ENCODE results near the gene SEMA5A.
"Not testable (repeated sequence)": the region's sequence is repeated elsewhere in the genome, so short reads cannot be mapped to it uniquely, and the experiment has no call there.

The SEMA5A gene

DNA sequence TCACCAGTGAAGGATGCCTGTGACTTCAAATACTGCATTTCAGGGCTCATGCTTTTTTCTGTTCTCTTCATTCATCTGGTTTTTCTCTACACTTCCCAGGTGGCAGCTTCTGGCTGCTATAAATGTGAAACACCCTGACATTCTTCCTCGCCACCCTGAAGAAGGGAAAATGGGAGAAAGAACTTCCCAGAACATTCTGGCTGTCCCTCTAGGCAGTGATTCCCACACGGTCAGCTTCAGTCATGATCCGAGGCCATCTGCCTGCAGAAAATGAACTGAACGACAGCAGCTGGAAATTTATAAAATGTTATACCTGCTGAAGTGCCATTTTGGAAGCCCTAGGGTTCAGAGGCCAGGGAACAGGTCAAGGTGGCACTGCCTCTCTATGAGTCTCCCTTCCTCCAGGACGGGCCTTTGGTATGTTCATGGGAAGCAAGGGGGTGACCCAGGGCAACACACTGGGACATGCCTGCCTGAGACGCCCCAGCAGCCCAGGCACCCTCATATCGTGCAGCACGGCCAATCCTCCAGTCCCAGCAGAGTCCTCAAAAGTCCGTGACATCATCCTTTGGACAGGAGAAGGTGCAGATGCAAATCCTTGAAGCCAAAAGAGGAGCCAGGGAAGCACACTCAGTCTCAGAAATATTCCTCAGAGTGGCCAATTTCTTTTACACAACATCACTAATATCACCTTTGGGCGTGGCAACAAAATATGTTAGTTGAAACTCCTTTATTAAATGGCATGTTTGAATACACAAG, 107.1 kb downstream of the SEMA5A start:
- DNase-seq (ENCODE audit: low spot score): no peak

DNA sequence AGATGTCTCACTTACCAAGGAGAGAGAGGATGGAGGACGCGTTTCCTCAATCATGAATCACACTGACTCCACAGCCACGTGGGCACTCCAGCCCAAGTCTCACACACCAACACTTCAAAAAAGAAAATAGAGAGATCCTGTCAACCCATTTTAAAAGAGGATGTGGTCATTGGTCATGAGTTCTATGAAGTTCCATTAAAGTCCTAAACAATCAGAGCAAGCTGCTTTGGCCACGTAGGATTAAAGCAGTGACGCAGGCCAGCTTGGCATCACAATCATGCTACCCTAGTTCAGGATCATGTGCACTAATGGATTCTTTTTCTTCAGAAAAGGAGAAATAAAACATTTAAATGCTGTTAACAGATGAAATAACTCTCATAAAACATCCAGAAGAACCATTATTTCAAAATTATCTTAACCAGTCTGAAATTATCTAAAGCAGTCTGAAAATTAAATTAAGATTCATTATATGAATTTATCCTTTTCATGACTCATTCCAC, 108.1 kb downstream of the SEMA5A start:
- DNase-seq (ENCODE audit: low spot score): peak; percentile 73

DNA sequence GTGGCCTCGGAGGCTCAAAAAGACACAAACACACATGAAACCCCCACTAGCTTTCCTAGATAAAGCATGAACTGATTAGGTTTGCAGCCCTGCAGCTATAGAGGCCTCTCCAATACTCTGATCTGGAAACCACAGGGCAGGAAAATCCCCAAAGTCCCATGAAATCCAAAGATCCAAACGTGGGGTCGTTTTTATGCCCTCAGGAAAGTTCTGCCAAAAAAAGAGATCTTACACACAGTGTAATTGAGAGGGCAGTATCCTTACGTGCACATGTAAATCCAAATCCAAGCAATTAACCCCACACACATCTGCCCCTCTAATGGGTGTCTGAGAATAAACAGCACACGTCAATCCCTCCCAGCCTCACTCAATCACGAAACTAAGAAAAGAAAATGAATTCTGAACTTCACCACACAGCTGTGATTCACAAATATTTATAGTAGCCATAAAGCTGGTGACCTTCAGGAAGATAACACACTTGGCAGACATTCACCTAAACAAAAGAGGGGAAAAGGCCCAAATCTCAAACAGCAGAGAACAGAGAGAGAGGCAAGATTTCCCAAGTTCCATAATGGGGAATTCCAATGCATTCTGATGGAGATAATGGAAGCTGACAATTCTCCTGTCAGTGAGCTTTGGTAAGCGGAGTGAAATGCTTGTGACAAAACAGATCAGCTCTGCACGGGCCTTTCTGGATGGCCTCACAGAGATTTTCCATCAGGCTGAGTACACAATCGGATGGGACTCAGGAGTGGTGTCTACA, 114.2 kb downstream of the SEMA5A start:
- peak; percentile 43 for DNase-seq (ENCODE audit: low spot score)

DNA sequence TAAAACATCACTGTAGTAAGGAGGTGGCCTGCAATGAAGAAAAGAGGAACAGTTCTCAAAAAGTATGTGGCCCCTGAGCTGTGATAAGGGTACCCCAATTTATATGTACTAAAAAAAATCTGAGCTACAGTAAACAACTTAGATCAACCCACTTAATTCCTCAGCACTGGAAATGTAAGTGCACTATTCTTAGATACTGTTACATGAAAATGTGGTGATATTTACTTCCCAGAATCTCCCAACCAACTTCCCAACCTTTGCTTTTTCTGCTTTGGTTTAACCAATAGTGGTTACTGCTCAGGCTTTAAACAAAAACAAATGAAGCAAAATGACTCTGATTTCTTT, 114.8 kb downstream of the SEMA5A start:
- DNase-seq (ENCODE audit: low spot score): no peak

DNA sequence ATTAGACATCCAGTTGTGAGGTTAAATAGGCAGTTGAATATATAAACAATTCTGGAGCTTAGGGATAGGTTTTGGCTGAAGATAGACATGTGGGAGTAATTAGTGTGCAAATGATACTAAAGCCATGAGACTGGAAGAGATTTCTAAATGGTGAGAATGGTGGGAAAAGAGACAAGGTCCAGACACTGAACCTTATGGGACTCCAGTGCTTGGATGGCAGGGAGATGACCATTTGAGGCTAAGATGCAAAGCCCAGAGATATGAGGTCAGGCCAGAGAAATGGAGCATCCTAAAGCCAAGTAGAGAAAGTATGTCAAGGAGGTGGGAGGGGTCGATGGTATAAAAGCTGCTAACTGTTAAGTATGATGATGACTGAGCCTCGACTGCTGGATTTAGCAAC, 115.6 kb downstream of the SEMA5A start:
- DNase-seq (ENCODE audit: low spot score): no peak

DNA sequence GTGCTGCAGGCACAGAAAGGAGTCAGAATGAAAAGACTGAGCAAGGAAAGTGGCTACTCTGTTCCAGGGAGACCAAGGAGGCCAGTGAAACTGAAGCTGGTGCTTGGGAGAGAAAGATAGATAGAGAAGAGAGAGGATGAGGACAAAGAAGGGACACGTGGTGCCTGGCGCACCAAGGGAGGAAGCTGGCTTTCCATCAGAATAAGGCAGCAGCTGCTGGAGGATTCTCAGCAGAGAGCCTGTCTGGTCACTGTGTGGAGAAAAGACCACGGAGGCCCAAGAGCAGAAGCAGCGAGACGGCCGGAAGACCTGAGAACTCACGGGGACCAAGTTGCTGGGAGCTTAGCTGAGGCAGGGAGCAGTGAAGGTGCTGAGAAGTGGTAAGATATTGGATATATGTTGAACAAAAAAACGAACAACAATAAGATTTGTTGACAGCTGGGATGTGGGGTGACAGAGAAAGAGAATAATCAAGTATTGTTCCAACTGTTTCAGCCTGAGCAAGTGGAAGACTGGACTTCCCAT, 116.1 kb downstream of the SEMA5A start:
- peak; percentile 75 for DNase-seq (ENCODE audit: low spot score)

DNA sequence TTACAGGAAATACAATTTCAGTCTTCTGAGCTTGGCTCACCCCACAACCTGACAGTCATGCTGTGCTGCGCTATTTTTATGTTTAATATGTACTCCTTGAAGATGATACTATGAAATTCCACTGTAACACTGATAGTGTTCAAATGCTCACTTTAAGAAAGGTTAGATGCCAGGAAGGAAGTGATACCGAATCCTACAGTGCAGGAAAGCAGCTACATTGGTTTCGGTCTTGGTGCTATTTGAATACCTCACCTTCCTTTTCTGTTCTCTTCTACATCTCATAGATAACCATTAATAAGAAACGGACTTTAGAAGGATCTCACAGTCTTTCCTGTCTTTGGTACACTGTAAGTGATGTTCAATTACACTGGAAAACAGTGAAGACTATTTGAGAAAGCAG, 117.6 kb downstream of the SEMA5A start:
- no peak for DNase-seq (ENCODE audit: low spot score)

DNA sequence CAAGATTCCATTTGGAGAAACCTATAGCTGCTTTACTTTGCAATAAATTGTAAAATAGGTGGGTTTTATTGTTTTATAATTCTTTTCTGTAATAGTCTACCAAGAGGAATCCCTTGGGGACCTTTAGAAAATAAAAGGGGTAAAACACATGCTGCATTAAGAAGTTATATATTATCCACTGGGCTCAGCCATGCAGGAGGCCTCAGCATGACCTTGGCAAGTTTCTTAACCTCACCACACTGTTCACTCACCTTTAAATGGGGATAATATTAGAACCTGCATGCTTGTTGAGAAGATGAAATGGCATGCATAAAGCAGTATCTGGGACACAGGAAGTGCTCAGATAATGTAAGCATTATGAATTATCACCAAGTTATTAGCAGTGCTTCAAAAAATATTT, 120.2 kb downstream of the SEMA5A start:
- DNase-seq (ENCODE audit: low spot score): no peak

DNA sequence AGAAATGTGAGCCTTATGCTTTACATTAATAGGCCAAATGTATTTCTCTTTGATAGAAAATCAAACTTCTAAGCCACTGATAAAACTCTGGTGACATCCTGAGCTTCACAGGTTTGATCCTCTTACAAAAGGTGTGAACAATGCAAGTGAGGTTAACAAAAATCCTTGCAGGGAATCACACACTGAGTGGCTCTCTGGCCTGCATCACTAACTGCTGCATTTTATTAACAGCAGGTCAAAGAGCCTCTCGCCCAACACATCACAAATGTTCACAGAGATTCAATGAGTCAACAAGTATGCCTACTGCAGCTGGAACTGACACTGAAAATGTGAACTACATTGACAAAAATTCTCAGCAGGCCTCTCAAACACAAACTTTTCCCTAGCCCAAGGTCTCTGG, 122.3 kb downstream of the SEMA5A start:
- no peak for DNase-seq (ENCODE audit: low spot score)

DNA sequence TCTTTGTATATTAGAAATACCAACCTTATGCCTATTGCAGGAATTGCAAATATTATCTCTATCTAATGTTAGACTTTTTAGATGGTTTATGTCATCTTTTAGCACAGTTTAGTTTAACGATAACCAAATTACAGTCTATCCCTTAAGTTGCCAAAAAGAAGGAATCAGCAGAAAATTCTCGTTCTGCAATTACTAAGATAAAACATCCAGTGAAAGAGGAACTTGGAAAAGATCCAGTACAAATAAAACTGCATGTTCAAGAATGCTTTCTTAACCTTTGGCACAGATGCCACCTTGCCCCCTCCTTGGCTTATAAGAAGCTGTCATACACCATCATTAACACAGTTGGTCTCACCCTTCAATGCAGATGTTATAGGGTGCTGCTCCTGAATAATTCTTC, 124.0 kb downstream of the SEMA5A start:
- no peak for DNase-seq (ENCODE audit: low spot score)

DNA sequence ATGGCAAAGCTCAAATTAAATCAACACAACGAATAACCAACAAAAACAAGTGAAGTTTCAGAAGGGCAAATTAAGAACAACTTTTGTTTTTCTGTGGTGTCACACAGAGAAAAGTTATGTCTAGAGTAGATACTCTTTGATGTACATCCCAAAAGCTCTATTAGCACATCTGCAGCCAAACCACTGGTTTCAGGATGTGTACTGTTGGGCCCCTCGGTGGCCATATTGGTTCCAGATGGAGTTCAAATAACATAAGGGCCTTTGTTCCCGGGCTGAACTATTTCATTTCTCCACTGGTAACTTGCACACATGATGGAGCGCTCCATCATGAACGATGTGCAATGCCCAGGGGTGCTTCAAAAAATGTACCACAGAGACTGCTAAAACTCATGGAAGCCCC, 126.1 kb downstream of the SEMA5A start:
- DNase-seq (ENCODE audit: low spot score): no peak

DNA sequence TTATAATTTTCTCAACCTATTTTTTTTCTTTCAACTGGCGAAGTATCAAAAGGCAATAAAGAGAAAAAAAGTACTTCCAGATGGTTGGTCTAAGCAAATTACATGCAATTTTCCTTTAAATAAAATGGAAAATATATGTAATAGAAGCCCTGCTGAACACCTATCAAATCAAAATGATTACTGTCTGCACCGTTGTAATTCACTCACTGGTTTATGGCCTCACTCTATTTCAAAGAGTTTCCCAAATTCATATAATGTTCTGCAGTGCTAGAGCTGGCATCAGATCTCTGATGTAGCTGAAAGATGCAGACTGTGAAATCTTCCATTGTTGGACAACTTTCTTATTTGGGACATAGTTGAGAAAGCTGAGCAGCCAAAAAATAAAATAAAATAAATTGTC, 130.3 kb downstream of the SEMA5A start:
- DNase-seq (ENCODE audit: low spot score): no peak

DNA sequence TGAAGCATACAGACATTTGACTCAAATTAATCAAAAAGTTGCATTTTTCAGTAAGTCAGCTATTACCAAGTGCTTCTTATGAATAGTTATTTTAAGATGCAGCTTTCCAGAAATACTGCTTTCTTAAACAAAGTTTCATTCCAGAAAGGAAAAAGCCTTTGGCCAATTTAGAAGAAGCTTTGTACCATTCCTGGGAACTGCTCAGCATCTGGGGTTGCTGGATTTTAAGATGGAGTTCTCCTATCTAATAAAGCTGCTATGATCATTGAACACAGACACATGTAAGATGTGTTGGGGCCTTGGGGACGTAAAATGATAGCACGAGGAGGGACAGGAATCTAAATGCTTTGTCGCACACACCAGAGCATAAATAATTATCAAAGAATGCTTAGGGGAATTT, 130.8 kb downstream of the SEMA5A start:
- DNase-seq (ENCODE audit: low spot score): no peak

DNA sequence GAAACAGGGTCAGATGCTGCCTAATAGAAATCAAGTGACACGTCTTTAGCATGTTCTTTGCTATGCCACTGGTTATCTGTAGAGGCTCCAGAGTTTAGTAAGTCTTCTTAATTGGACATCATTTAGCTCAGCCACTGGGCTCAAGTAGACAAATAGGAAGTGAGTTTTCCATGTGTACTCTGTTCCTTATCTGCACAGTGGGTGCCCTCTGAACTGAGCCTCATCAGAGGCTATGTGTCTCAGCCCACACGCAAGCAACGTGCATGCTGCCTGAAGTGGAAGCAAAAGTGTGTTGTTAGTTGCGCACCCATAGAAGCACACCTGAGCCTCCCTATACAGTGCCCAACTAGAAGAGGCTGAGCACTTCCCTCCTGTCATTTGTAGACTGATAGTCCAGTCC, 134.7 kb downstream of the SEMA5A start:
- no peak for DNase-seq (ENCODE audit: low spot score)

DNA sequence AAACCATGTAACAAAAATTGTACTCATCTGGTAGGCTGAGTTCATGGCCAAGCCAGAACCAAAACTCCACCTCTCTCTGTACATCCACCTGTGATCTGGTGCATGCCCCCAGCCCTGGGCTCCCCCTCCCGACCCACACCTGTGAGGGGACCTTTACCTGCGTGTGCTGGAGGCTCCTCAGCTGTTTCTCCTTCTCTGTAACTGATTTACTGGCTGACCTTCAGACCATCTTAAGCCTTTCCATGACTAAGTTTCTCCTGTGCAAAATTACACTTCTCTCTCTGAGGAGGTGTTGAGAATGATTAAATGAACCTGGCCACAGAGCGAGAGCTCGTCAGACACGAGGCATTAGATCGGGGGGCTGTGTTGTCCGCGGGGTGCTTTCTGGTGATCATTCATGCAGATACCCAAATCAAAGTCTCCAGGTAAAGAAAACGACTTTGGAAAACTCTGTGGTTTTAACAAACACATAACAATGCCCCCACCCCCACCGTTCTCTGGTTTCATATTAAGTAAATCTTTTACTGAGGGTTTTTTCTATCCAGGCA, 136.4 kb downstream of the SEMA5A start:
- no peak for DNase-seq (ENCODE audit: low spot score)

DNA sequence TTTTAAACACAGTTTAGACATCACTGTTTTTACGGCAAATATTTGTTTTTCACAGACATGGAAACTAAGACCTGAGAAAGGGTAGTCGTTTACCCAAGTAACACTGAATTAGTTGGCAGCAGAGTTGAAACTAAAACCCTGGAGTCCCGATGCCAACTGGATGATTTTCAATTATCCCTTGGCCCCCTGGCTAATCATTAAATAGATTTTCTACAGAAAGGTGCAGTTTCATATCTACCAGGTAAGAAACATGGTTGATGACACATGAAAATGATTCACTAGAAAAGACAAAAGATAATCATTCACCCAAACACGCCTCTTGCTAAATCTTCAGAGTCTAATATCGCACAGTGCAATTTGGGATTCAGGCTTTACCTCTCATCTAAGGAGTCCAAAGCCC, 136.9 kb downstream of the SEMA5A start:
- DNase-seq (ENCODE audit: low spot score): no peak

DNA sequence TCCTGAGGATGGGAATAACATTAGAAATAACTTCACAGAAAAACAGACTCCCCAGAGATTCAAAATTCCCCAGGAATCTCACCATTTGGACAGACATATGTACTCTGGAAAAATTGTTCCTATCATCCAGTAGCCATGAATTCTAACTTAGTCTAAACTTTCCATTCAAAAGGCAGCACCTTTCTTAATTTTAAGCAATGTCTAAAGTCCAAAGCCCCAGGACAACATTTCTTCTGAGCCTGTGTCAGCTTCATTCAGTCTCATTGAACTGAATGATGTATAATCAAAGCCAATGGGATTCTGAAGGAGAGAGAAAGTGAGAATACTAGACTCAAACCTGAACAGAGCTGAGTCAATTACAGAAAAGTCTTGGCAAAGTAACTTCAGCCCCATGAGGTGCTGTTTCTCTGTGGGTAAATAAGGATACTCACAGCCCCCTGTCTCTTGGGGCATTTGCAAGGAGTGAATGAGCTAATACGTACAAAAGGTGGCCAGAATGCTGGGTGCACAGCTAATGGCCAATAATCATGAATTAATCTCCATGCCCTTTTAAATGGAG, 140.6 kb downstream of the SEMA5A start:
- no peak for DNase-seq (ENCODE audit: low spot score)

DNA sequence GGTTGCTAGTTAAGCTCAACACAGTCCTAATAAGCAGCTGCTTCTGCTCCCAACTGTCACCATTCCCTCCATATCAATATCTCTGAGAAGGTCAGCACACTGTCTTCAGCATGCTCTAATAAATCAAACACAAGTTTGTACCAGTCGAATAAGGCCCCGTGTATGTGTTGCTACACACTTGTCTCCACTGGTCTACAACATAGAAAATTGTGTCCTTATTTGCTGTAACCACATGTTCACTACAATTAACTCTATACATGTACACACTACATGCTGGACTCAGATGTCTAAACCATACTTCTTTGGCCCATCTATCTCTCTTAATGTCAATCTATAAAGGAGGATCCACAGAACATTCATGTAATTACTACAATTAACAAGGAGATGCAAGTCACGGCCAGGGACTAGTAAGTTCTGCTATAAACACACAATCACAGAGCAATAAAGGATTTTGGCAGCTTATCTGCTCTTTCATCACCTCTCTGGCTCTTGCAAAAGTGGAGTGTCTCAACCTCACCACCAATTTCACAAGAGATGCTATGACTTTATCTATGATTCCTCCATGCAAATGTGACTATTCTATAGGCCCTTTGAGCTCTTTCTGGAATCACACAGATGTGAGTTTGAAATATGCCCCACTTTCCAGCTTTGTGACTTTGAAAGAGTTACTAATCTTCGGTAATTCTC, 143.9 kb downstream of the SEMA5A start:
- DNase-seq (ENCODE audit: low spot score): no peak

DNA sequence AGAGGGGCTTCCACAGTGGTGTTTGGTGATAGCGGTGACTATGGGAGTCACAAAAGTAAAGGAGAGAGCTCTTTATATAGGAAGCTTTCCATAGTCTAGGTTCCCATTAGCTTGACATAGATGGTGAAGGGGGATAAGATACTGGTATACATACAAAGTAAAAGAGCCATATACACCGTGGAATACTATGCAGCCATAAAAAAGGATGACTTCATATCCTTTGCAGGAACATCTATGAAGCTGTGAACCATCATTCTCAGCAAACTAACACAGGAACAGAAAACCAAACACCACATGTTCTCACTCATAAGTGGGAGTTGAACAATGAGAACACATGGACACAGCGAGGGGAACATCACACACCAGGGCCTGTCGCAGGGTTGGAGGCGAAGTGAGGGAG, 146.1 kb downstream of the SEMA5A start:
- DNase-seq (ENCODE audit: low spot score): not testable (repeated sequence)

DNA sequence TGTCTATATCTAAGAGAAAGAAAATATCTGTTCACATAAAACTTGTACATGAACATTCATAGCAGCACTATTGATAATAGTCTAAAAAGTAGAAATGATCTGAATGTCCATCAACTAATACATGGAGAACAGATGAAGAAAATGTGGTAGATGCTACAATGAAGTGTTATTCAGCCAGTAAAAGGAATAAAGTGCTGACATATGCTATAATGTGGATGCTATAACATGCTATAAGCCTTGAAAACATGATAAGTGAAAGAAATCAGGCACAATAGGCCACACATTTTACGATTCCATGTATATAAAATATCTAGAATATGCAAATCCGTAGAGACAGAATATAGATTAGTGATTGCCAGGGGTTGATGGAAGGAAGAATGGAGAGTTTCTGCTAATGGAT, 146.8 kb downstream of the SEMA5A start:
- DNase-seq (ENCODE audit: low spot score): no peak

DNA sequence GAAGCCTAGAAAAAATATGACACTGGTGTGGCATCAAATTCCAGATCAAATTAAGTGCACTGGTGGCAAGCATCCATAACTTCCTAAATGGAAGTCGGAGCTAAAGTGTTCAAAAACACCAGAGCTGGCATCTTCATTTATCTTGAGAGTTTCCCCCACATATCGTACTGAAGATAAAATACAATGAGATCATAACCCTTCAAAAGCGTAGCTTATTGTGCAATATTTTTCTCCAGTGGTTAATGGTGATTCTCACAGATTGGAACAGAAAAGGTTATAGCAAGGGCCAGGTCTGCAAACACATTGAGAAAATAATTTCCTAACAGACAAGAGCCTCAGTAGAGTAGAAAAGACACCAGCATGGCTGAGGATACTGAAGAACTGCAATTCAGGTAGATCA, 147.6 kb downstream of the SEMA5A start:
- DNase-seq (ENCODE audit: low spot score): no peak

DNA sequence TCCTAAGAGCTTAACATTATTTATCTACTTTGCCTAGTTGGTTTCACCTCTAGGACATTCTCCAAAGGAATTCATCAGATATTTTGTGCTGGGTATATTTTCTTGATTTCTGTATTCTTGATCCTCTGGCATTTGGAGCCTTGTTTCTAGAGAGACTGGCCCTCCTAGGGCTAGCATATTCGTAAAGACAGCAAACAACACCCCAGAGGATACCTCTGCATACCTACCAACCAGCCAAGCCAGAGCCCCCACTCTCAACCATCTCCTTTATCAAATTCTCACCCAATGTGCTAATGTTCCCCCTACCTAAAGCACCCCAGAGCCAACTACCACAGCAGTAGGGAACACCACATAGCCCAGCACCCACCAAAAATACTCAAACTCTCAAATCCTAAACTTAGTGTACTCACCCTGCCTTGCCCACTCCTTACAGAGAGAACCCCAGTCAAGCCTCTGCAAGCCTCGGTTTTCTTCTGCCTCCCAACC, 149.5 kb downstream of the SEMA5A start:
- DNase-seq (ENCODE audit: low spot score): no peak
